ENCODE results near the gene CYP2U1. TPM values are rescaled to one million over a fixed set of nuclear protein-coding genes. Genes with fewer than 3 reads are reported as not detected.

The CYP2U1 gene
- total RNA-seq, 1 donor: 17.3 TPM

GRCh38 chr4:107970063-107970798, 38.9 kb downstream of the CYP2U1 start:
- DNase-seq (ENCODE audit: low read depth): no peak
- TF ChIP-seq, protein P1, sequence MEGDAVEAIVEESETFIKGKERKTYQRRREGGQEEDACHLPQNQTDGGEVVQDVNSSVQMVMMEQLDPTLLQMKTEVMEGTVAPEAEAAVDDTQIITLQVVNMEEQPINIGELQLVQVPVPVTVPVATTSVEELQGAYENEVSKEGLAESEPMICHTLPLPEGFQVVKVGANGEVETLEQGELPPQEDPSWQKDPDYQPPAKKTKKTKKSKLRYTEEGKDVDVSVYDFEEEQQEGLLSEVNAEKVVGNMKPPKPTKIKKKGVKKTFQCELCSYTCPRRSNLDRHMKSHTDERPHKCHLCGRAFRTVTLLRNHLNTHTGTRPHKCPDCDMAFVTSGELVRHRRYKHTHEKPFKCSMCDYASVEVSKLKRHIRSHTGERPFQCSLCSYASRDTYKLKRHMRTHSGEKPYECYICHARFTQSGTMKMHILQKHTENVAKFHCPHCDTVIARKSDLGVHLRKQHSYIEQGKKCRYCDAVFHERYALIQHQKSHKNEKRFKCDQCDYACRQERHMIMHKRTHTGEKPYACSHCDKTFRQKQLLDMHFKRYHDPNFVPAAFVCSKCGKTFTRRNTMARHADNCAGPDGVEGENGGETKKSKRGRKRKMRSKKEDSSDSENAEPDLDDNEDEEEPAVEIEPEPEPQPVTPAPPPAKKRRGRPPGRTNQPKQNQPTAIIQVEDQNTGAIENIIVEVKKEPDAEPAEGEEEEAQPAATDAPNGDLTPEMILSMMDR (IDR thresholded peaks at IDR 0.05; ENCODE audit: insufficient read depth, low read length): no peak
- no peak overlapping the region for H3K4me3 ChIP-seq (ENCODE audit: low read depth, low read length)

DNA sequence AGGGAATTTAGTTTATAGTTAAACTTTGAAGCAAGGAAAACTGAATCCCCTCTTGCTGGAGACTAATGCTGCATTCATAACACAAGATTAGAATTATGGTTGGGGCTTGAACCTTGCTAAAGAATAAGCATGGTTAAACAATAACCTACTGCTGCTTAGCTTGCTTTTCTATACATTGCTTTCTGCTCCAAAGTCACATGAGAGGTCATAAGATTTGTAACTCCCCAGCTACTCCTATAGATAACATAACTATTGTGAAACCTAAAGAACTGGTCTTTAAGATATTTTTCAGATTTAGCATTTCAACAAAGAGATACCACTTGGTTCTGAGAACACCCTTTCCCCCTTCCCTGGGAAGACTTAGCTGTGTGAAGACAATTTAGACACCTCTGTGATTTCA, 41.3 kb downstream of the CYP2U1 start:
- no peak overlapping the region for H3K4me3 ChIP-seq (ENCODE audit: low read depth, low read length)
- TF ChIP-seq, protein P1 (IDR thresholded peaks at IDR 0.05; ENCODE audit: insufficient read depth, low read length): no peak
- no peak for DNase-seq (ENCODE audit: low read depth)

DNA sequence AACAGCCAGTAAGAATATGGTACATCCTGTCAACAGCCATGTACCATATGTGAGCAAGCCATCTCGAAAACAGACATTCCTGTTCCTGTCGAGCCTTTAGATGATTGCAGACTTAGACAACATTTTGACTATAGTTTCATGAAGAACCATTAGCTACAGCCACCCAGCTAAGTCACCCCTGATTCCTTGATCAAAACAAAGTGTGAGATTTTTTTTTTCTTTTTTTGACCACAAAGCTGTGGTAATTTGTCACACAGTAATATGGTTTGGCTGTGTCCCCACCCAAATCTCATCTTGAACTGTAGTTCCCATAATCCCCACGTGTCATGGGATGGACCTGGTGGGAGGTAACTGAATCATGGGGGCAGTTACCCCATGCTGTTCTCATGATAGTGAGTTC, 43.2 kb downstream of the CYP2U1 start:
- H3K4me3 ChIP-seq (ENCODE audit: low read depth, low read length): no peak overlapping the region
- TF ChIP-seq, protein P1 (IDR thresholded peaks at IDR 0.05; ENCODE audit: insufficient read depth, low read length): no peak
- DNase-seq (ENCODE audit: low read depth): no peak

DNA sequence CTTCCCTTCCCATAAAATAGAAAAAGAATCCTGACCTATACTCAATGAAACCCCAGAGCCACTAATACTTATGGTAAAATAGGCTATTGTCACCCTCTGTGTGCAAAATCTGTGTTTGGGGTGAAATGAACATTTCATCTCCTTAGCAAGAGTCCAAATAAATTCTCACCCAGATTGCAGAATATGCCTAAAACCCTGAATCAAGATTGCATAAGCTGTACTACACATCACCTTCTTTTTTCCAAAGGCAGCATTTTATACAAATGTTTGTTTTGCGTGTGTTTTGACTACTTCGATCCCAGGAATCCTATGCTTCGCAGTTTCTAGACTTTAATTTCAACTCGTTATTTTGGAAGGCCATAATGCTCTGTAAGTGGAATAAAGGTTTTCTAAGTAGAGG, 46.1 kb downstream of the CYP2U1 start:
- TF ChIP-seq, protein P1 (IDR thresholded peaks at IDR 0.05; ENCODE audit: insufficient read depth, low read length): no peak
- no peak overlapping the region for H3K4me3 ChIP-seq (ENCODE audit: low read depth, low read length)
- DNase-seq (ENCODE audit: low read depth): no peak

GRCh38 chr4:107977966-107978705, 46.8 kb downstream of the CYP2U1 start:
- H3K4me3 ChIP-seq (ENCODE audit: low read depth, low read length): no peak overlapping the region
- no peak for DNase-seq (ENCODE audit: low read depth)
- TF ChIP-seq, protein P1 (IDR thresholded peaks at IDR 0.05; ENCODE audit: insufficient read depth, low read length): no peak

- H3K4me3 ChIP-seq (ENCODE audit: low read depth, low read length): no peak overlapping the region
- TF ChIP-seq, protein P1 (IDR thresholded peaks at IDR 0.05; ENCODE audit: insufficient read depth, low read length): no peak
- DNase-seq (ENCODE audit: low read depth): no peak
Measured at GRCh38 chr4:107978716-107979451, 47.5 kb downstream of the CYP2U1 start.

All from fibroblast of the aortic adventitia (primary cell).